ENCODE results near the gene CLPTM1L.
"Not testable (repeated sequence)": the region's sequence is repeated elsewhere in the genome, so short reads cannot be mapped to it uniquely, and the experiment has no call there.

The CLPTM1L gene

DNA sequence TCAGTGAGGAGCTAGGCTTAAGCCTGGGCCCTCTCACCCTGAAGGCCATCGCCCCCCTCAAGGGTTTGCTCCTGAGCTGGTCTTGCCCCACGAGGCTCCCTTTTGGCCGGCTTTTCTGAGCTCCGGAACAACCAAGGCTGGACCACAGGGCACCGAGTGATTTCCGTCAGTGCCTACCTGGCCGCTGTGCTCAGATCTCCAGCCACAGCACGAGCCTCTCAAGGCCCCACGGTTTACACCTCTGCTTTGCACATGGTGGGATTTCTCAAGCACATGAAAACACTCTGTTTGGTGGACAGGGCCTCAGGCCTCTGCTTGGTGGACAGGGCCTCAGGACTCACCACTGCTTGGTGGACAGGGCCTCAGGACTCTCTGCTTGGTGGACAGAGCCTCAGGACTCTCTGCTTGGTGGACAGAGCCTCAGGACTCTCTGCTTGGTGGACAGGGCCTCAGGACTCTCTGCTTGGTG, 15.8 kb downstream of the CLPTM1L start:
- in situ Hi-C loops (cut with MboI; ENCODE audit: low sequenced_read_pairs), result no loop called here

DNA sequence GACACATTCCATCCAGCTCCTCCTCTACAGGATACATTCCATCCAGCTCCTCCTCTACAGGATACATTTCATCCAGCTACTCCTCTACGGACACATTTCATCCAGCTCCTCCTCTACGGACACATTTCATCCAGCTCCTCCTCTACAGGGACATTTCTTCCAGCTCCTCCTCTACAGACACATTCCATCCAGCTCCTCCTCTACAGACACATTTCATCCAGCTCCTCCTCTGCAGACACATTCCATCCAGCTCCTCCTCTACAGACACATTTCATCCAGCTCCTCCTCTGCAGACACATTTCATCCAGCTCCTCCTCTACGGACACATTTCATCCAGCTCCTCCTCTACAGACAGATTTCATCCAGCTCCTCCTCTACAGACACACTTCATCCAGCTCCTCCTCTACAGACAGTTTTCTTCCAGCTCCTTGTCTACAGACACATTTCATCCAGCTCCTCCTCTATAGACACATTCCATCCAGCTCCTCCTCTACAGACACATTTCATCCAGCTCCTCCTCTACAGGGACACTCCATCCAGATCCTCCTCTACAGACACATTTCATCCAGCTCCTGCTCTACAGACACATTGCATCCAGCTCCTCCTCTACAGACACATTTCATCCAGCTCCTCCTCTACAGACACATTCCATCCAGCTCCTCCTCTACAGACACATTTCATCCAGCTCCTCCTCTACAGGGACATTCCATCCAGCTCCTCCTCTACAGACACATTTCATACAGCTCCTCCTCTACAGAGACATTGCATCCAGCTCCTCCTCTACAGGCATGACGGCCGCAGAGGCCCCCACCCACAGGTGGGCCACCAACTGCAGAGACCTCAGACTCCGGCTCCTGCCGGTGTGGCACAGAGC, 16.4 kb downstream of the CLPTM1L start:
- in situ Hi-C loops (cut with MboI; ENCODE audit: low sequenced_read_pairs), result not testable (repeated sequence)

DNA sequence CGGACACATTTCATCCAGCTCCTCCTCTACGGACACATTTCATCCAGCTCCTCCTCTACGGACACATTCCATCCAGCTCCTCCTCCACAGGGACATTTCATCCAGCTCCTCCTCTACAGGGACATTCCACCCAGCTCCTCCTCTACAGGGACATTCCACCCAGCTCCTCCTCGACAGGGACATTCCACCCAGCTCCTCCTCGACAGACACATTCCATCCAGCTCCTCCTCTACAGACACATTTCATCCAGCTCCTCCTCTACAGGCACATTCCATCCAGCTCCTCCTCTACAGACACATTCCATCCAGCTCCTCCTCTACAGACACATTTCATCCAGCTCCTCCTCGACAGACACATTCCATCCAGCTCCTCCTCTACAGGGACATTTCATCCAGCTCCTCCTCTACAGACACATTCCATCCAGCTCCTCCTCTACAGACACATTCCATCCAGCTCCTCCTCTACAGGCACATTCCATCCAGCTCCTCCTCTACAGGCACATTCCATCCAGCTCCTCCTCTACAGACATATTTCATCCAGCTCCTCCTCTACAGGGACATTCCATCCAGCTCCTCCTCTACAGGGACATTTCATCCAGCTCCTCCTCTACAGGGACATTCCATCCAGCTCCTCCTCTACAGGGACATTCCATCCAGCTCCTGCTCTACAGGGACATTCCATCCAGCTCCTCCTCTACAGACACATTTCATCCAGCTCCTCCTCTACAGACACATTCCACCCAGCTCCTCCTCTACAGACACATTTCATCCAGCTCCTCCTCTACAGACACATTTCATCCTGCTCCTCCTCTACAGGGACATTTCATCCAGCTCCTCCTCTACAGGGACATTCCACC, 17.8 kb downstream of the CLPTM1L start:
- in situ Hi-C loops (cut with MboI; ENCODE audit: low sequenced_read_pairs), result not testable (repeated sequence)

- in situ Hi-C loops (cut with MboI; ENCODE audit: low sequenced_read_pairs), result not testable (repeated sequence)
Measured at GRCh38 chr5:1326532-1326875, 18.4 kb downstream of the CLPTM1L start.

GRCh38 chr5:1325870-1326531, 18.9 kb downstream of the CLPTM1L start:
- in situ Hi-C loops (cut with MboI; ENCODE audit: low sequenced_read_pairs), result no loop called here

DNA sequence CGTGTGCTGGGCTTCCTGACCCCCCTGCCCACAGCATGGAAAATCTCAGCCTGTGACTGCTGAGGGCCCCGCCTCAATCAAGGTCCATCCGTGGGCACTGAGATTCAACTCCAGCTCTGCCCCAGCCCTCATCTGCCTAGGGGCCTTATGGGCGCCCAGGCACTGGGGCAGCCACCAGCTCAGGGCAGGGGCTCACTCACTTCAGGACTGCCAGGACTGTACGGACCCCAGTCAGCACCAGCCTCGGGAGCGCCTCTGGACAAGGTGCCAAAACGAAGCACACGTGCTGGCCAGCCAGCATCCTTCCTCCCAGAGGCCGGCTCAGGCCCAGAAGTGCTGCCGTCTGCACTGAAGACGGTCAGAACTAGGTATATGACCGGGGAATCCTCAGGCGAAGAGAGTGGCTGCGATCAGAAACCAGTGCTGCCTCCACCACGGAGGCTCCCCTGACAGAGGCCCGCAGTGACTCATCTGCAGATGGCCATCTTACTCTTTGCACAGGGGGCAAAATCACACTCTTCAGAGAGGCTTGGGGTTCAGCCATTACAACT, 19.6 kb downstream of the CLPTM1L start:
- in situ Hi-C loops (cut with MboI; ENCODE audit: low sequenced_read_pairs), result no loop called here

GRCh38 chr5:1324719-1325190, 20.1 kb downstream of the CLPTM1L start:
- in situ Hi-C loops (cut with MboI; ENCODE audit: low sequenced_read_pairs), result no loop called here

- in situ Hi-C loops (cut with MboI; ENCODE audit: low sequenced_read_pairs), result no loop called here
Measured at GRCh38 chr5:1324301-1324700, 20.6 kb downstream of the CLPTM1L start.

- in situ Hi-C loops (cut with MboI; ENCODE audit: low sequenced_read_pairs), result no loop called here
Measured at GRCh38 chr5:1323803-1324173, 21.1 kb downstream of the CLPTM1L start.

- in situ Hi-C loops (cut with MboI; ENCODE audit: low sequenced_read_pairs), result no loop called here
Measured at GRCh38 chr5:1322955-1323802, 21.7 kb downstream of the CLPTM1L start.

DNA sequence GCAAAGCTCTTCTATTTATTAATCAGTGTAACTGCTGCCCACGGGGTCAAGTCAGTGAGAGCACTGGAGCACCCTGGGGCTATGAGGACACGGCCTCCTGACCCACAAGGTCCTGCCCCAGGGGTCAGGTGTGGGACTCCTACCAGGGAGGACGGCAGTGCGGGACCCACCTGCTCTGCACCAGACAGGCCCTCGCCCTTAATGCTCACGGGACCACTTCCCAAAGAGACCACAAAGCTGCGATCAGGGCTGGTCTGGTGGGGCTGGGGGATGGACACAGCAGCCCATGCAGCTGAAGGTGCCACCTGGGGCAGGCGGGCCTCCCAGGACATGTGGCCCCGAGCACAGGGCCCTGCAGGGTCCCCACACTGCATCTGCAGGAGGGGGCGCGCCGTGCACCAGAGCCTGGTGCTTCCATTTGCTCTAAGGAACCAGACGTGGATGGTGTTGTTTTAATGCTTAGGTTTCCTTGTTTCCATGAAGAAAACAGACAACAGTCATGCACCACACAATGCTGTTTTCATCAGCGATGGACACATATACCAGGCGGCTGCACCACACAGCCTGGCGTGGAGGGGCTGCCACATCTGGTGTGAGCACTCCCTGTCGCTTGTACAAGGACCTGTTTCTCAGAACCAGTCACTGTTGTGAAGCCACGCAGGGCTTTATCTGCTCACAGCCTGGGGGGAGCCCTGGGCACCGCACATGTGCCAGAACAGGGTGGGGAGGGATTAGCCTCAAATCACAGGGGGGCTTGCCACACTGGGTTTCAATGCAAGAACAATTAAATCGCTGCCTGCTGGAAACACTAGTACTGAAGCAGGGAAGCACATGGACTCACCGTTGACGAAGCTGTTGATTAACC, 22.6 kb downstream of the CLPTM1L start:
- in situ Hi-C loops (cut with MboI; ENCODE audit: low sequenced_read_pairs), result no loop called here

DNA sequence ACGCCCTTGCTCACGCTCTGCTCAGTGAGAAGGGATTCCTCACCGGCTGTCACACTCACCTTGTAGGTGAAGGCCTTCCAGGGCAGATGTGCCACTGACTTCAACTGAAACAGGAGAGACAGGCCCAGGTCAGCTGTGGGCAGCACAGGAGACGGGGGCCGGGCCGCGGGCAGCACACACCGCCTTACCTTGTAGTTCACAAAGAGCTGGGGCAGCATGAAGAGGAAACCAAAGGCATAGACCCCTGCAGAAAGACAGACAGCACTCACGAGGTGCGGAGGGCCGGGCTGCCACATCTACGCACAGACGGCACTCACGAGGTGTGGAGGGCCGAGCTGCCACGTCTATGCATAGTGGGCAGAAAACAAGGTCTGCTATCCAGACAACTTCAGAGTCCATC, 23.3 kb downstream of the CLPTM1L start:
- in situ Hi-C loops (cut with MboI; ENCODE audit: low sequenced_read_pairs), result no loop called here

- in situ Hi-C loops (cut with MboI; ENCODE audit: low sequenced_read_pairs), result no loop called here
Measured at GRCh38 chr5:1320436-1321344, 24.2 kb downstream of the CLPTM1L start.

- in situ Hi-C loops (cut with MboI; ENCODE audit: low sequenced_read_pairs), result no loop called here
Measured at GRCh38 chr5:1319436-1320256, 25.3 kb downstream of the CLPTM1L start.

DNA sequence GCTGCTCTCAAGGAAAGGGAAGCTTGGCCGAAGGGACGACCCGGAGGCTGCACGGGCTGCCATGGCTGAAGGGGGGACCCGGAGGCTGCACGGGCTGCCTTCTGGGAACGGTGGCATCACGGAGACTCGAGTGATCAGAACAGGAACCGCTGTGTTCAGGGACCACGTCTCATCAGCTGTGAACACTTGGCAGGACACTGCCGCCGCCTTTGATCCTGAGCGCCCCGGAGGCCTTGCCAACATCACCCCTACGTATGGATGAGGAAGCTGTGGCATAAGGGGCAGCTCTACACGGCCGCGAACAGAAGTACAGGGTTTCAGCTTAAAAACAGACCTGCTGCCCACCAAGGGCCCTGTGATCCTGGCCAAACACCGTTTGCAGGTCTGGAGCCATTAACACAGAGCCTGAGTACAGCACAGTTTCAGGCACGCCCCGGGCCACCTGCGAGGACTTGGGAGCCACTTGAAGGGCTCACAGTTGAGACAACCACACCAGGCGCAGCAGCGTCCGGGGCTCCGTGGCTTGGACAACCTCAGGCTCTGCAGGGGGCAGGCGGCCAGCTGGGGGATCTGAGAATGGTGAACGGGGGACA, 26.1 kb downstream of the CLPTM1L start:
- in situ Hi-C loops (cut with MboI; ENCODE audit: low sequenced_read_pairs), result no loop called here

DNA sequence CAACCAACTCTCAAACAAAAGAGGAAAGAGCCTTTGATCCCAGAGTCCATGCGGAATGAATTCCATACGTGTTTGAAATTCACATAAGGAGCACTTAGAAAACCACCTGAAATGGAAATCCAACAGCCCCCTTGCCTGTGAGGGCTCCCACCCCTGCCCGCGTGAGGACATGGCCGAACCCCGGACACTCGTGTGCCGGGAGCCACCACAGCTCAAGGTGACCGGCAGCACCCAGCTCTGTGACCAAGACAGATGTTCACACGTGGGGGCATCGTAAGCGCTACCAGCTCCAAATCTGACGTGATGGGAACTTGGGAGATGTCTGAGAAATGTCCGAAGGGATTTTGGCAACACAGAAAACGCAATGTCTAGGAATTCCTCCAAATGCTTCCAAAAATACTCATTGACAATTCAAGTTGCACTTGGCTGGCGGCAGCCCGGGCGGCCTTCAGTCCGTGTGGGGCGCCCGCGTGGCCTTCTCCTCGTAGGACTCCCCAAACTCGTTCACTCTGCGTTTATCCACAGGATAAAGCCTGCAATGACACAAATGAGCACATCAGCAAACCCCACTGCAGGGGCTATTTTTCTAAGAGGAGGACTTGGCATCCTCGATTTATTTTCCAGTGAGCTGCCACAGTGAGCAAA, 26.9 kb downstream of the CLPTM1L start:
- in situ Hi-C loops (cut with MboI; ENCODE audit: low sequenced_read_pairs), result no loop called here
